ACHN (cell line): ENCODE results near the gene PALLD.
"Not testable (repeated sequence)": the region's sequence is repeated elsewhere in the genome, so short reads cannot be mapped to it uniquely, and the experiment has no call there.

ENCODE experiments used
- DNase-seq: peaks from one replicate; pipeline ENCODE4 v3.0.0-alpha.2; 2015
- in situ Hi-C: cut with HindIII; loops from 2 replicates; pipeline ENCODE4 v1.10.0; 2017; ENCODE audit warnings: low sequenced_read_pairs, low pct_ligation_motif_present, low pct_unique_long_range_greater_than_20kb

Gene PALLD

DNA sequence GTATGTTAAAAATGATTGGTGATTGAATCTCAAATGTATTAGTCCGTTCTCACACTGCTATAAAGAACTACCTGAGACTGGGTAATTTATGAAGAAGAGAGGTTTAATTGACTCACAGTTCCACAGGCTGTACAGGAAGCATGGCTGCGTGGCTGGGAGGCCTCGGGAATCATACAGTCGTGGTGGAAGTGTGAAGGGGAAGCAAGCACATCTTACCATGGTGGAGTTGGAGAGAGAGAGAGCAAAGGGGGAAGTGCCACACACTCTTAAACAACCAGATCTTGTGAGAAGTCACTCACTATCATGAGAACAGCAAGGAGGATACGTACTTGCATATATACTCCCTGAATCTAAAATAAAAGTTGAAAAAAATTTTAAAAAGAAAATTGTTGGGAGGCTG is 306.2 kb downstream of the PALLD start:
- in situ Hi-C loops, DNase-seq: not testable (repeated sequence)

DNA sequence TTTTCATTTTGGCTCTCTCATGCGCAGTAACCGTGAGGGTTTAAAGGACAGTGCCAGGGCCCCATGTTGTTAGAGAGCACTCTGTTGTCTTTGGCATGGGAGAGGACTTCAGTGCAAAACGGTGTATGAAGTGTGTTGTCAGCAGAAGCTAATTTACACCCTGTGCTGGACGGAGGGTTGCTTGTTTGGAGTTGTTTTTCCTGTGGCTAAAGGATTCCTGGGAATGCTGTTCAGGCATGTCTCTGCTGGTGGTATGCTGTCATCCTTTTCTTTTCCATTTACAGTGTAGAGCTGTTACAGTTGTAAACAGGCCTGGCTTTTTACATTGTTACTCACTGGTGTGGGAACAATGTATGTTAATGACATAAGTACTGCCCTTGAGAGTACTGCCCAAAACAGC is 306.9 kb downstream of the PALLD start:
- in situ Hi-C loops, result no loop called here
- DNase-seq, result no peak

DNA sequence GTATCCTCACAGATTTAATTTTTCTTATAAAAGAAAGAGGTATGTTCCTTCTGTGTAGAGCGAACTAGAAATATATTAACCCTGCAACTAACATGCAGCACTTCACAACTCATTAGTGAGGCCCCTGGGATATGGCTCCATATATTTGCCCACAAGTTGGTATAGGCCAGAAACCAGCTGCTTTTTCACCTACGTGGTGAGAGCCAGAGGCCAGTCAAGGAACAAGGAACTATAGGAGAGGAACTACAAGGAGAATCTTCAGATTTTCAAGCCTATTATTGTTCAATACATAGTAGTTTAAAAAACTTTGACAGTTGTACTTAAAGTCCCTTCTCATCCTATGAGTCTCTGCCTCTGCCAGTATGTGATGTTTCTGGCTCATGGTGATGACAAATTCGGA is 307.3 kb downstream of the PALLD start:
- in situ Hi-C loops, result no loop called here

DNA sequence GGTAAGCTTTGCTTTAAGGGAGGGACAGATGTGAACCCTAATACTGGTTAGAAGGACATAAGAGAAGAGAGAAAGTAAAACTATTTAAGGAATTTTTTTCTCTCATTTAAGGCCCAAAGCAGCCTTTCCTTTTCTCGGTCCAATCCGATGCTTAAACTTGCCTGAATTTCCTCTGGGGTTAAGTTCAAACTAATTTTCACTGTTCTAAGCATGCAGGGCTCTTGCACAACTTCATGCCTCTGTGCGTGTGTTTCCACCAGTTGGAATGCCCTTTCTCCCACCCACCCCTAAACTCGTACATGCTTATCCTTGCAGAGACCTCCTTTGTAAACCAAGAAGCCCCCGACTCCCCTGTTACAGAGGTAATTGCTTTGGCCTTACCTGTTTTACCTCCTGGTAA is 308.5 kb downstream of the PALLD start:
- in situ Hi-C loops, result no loop called here
- no peak for DNase-seq

More for the DNA sequence above, 307.3 kb downstream of the PALLD start:
- DNase-seq, result no peak

DNA sequence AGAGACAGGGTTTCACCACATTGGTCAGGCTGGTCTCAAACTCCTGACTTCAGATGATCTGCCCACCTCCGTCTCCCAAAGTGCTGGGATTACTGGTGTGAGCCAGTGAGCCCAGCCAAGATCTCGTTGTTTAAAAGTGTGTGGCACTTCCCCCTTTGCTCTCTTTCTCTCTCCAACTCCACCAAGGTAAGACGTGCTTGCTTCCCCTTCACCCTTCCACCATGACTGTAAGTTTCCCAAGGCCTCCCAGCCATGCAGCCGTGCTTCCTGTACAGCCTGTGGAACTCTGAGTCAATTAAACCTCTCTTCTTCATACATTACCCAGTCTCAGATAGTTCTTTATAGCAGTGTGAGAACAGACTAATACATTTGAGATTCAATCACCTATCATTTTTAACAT is 309.4 kb downstream of the PALLD start:
- DNase-seq, in situ Hi-C loops: not testable (repeated sequence)

DNA sequence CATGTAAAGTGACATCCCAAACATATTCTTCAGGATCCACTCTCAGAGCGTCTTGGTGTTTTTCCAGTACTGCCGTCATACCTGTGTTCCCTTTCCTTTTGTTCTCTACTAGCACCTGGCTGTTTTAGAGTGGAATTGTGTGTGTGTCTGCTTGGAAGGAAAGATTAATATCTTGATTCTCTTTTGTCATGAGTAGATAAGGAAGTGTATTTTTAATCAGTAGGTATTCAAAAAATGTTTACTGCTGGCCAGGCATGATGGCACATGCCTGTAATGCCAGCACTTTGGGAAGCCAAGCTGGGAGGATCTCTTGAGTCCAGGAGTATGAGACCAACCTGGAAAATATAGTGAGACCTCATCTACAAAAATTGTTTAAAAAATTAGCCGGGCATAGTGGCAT is 314.4 kb downstream of the PALLD start:
- DNase-seq, result no peak
- in situ Hi-C loops, result no loop called here

DNA sequence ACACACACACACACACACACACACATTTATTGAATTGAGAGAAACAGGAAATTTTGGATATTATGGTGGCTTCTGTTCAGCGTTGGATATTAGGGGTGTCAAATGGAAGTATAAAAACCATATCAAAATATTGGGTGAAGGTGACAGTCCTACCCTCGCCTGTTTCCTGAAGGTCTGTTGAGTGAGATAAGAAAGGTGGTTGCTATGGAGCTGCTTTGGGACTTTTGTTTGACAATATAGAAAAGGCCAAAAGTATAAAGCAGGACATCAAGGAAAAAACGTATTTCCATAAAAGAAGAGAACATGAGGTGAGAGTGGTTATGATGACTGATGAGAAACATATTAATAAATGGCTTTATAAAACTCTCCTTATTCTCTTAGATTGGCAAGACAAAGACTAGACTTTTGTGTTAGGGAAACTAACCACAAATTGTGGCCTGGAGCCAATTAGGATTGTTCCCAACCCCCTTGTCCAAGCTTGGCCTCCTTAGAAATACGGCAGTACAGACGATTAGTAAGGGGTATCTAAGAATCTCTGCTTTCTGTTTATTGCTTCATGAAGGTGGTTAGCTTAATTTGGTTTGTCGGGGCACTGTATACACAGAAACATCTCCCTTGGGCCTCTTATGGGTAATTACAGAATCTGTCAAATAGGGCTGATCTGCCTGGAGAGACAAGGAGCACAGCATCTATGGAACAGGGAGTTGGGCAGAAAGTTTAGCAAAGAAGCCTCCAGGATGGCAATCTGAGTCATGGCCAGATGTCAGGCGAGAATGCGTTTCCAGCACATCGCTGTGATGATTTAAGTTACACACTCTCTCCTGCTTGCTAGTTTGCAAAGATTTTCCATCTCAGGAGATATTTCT is 315.2 kb downstream of the PALLD start:
- no peak for DNase-seq
- in situ Hi-C loops, result no loop called here

DNA sequence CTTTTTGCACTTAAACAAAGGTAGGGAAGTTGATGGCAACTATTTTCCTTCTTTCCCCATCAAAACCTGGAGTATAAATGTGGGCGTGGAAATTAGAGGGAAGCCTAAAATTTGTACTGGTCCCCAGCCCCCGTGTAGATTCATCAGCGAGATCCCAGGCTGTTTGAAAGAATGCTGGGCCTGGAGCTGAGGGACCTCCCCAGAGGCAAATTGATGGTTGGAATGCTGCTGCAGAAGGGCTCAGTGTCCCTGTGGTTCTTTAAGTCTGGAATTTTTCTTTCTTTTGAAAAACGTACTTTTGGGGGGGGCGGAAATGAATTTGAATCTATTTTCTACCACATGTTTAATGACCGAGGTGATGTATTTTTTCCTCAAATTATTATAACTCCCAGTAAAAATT is 316.0 kb downstream of the PALLD start:
- DNase-seq, result no peak
- in situ Hi-C loops, result no loop called here

DNA sequence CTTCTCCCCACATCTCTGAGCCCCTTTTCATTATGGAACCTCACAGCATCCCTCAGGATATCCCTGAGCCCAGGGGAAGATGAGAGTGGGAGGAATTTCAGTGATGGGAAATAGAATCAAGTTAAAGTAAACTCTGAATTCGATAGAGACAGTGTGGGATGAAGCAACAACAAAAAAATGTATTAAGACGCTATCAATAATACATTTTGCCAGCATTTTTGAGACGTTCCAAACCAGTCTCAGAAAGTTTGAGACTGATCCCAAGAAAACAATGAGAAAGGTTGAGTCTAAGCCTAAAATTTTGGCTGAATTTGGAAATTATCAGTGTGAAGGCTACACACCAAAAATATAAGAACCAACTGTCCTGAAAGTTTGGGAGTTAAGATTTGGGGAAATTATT is 317.0 kb downstream of the PALLD start:
- in situ Hi-C loops, result no loop called here

DNA sequence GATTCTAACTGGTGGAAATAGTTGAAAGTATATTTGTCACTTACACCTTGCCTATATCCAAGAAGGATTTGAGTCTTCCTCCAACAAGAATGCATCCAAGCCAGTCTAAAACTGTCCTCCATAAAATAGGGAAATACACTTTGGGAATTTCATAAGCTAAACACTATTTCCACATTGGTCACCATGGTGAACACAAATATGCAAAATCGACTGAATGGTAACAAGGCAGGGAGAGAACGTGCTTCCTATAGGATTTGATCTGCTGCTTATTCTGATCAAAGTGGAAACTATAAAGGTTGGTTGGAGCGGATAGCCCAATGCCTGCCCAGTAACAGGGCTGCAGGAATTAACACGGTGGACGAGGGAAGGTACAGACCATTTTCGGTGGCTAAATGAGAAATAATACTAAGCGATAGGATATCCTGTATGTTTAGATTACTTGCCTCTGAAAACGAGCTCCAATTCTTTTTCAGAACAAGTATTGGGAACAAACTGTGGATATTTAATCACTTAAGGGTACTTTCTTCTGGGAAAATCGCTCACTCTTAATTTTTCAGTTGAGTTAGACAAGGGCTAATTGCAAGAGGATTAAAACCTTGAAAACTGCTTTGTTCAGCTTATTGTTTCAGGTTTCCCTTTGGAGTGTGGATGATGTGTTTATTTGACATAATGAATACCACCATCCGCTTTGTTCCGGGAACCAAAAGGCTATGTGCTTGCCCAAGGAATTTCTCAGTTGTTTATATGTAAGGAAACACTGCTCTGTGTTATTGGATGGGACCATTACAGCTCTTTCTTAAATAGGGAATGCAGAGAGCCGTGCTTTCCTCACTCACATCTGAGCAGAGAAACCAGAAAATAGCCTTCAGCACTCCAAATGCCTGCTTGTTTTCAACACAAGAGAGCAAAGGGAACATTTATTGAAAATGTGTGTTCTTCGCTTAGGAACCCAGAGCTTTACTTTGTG is 318.8 kb downstream of the PALLD start:
- in situ Hi-C loops, result no loop called here
- DNase-seq, result no peak

More for the DNA sequence above, 317.0 kb downstream of the PALLD start:
- DNase-seq, result no peak

DNA sequence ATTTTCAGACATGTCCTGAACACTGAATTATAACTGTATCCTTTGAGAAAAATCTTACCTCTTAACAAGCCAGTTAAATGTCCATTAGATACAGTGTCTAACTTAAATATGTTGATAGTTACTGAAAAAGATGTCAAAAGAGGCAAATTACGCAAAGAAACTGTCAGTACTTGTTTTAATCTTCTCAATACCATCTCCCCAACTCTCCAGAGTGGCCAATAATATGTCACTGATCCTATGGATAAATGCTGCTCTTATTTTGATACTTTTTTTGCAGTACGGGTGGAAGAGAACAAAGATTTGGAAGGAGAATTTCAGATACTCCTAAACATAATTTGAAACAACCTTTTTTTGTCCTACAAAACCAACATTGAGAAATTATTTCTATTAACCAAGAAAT is 320.5 kb downstream of the PALLD start:
- in situ Hi-C loops, result no loop called here

DNA sequence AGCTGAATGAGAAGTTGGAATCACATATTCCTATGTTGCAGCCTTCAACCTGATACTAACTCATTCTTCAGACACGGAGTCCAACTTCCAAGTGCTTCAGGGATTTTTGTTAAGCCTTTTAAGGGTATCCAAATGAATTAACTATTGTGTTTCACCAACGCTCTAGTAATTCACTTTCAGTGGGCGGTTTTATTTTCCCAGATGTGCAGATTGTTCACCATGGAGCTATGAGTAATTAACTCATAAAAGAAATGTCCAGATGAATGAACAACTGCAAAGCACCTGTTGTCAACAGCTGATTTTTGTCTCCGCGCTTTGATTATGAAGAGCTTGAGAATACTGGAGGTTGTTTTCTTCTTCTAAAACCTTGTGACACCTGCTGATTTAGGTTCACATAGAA is 325.6 kb downstream of the PALLD start:
- DNase-seq, result no peak
- in situ Hi-C loops, result no loop called here

More for the DNA sequence above, 320.5 kb downstream of the PALLD start:
- no peak for DNase-seq

DNA sequence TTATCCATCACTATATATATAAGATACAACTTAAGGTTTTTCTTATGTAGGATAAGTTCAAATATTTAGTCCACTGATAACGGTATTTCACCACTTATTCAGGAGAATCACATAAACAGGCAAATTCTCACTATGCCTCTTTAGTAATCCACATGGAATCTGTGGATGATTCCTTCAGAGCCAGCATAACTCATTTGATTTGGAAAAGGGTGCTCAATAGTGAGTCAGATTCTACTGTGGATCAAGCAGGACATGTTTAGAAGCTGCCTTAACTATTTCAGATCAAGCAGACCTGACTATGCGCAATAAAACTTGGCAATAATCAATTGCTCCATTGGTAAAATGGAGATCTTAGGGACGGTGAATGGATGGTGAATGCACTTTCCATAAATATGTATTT is 329.1 kb downstream of the PALLD start:
- in situ Hi-C loops, result no loop called here
- no peak for DNase-seq

DNA sequence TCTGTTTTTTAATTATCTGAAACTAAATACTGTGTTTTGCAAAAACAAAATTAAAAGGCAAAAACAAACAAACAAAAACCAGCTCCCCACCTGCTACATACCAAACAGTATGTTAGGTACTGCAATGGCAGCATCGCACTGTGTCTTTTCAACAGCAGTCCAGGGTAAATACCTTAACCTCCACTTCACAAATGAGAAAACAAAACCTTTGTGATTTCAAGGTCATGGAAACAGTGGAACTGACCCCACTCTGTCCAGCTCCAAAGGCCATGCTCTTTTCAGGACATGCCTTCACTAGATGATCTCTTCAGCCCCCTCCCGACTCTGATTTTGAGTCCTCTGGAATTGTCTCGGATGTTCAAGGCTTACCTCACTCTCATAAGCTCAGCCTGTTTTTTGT is 329.8 kb downstream of the PALLD start:
- in situ Hi-C loops, result no loop called here
- DNase-seq, result no peak

DNA sequence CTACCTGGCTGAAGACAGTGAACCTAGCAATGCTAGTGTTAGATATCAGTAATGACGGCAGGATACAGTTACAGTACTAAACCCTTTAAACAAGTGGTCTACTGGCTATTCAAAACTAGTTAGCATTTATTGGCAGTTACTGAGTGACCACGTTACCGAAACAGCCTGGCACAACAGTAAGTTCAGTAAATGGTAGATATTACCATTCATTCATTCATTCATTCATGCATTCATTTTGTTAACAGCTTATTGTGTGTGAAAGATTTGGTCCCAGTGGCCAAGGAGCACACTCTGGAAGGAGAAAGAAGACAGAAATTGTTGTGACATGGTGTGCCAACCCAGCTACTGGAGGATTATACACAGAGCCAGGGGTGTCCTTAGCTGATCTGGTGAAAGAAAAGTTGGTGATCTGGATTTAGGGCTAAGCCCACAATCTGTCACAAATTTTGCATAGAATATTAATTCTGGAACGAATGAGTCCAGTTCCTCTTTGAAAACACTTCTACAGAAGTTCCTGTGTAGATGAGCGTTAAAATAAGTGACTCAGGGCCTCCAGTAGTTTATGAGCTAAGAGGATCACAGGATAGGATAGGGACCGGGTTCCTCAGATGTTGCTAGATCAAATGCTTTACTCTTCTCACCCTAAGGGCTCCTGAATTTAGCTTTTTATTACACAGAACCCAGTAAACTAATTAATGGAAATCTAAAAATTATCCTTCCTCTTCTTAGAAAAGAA is 334.1 kb downstream of the PALLD start:
- peak; percentile 16 for DNase-seq
- in situ Hi-C loops, result no loop called here

DNA sequence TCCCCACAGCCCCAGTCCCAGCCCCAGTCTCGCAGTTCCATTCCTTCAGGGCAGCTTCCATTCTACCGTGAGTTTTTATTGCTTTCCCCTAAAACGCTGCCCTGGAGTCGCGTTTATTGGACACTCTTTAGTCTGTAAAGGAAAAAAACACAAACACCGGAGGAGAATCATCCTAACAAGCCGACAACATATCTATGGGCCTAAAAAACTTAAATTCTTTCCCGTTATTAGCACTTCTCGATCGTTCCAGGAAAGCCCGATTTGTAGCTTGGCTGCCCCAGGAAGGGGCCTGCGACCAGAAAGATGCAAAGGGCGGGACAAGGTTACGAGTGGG is 334.7 kb downstream of the PALLD start:
- in situ Hi-C loops, result no loop called here
- DNase-seq, result no peak

DNA sequence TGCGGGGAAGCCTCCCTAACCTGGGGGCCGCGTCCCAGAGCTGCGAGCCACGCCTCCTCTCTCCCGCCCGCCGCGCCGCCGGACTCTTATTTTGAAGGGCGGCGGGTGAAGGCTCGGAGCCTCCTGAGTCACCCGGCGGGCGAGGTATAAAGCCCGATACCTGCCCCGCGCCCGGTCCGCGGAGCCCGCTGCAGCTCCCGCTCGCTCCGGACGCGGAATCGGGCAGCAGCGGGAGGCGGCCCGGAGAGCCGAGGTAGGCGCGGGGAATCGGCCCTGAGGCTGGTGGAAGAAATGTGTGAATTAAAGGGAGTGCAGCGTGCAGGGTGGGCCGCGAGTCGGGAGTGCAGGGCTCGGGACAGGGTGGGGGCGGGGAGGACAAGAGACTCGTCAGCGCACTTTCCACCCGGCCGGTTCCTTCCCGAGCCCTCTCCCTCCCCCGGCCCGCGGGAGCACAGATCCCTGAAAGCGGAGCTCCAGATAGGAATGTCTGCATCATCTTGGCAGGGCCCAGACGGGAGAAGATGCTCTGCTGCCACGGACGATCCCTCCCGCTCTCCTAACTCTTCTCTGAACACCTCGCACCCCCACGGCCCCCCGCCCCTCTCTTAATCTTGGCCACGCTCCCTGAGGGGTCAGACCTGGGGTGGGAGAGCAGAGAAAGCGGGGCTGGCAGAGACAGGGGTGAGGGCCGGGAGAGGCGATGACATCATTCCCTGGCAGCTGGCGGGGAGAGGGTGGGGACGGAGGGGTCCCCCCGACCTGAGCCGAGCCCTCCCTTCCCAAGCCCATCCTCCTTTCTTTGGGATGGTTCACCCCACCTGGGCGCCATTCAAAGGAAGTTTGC is 335.3 kb downstream of the PALLD start:
- DNase-seq, result peak; percentile 81
- in situ Hi-C loops, result no loop called here
